GM12801 (cell line): ENCODE measurements around the gene KCND2.

Experiments
- CTCF ChIP-seq: IDR thresholded peaks from one replicate; pipeline ENCODE4 v1.5.1; 2011; ENCODE audit warnings: control low read depth; ENCODE audit not compliant: insufficient read length; ENCODE audit errors: extremely low read depth

The KCND2 gene

DNA sequence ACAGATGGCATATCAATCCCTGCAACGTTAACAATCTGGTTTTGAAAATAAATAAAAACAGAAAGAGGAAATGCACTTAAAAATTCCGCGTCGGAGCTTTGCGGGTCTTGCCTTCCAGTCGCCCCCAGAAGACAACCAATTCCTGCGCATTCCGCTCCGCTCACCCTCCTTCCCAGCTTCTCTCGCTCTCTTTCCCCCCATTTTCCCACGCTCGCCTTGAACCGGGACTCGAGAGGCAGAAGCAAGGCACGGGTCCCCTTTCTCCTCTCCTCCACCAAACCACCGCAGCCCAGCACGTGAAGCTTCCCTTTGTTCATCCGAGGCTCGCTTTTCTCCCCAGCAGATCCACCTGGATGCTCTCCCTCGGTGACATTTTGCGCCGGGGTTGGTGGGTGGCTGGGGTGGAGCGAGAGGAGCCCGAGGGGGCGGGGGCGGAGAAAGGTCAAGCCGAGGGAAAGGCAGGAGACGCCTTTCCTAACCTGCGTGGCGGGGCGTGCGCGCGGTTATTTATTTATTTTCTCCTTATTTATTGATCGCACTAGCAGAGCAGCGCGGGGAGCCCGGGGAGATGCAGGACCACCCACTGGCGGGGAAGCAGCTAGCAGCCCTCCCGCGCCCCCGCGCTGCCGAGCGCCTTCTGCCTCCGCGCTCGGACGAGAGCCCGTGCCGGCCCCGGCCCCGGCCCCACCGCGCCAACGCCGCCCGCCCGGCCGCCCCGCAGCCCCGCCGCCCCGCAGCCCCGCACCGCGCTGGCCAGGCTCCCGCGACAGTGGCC lies at the start of gene KCND2:
Gene KCND2 (plus strand): TSS at position 475 of the 775 bp plus-strand sequence.
- no peak for TF ChIP-seq CTCF

- TF ChIP-seq CTCF, result no peak
Observed at GRCh38 chr7:120226188-120226587, 46.8 kb upstream of the KCND2 start.

- no peak for TF ChIP-seq CTCF
Observed at GRCh38 chr7:120227255-120227654, 45.7 kb upstream of the KCND2 start.

- no peak for TF ChIP-seq CTCF
Observed at GRCh38 chr7:120229084-120229483, 43.9 kb upstream of the KCND2 start.

DNA sequence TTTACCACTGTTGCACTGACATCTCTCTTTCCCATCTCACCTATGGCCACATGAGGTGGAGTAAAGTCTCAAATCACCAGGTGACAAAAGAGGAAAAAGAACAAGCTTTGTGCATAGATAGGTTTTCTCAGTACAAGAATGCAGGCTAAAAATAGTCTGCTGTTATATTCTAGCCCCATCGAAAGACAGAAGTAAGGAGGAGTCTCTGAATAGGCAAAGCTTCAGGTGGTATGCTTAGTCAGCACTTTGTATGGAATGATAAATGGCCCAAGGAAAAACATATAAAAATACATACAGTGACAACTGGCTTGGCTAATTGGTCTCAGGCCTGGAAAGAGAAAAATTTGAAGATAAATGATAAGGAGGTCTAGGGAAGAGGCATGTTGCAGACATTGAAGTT lies 39.6 kb upstream of the KCND2 start:
- TF ChIP-seq CTCF, result no peak

DNA sequence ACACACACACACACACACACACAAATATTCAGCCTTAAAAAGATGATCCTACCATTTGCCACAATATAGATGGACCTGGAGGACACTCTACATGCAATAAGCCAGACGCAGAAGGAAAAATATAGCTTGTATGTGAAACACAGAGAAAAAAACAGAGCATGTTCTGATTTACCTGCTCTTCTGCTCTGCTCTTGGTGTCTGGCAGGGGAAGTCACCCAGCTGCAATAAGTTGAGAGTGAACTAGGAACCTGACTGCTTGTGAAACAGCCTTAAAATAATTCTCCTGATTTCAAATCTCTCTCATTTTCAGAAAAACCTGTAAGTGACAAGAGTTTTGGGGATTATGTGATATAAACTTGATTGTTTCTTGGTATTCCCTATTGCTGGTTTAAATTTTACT lies 31.0 kb upstream of the KCND2 start:
- TF ChIP-seq CTCF, result no peak

GRCh38 chr7:120254845-120255244 lies 18.1 kb upstream of the KCND2 start:
- no peak for TF ChIP-seq CTCF
